HEK293T (cell line): ENCODE results near the gene CARS2.

Experiments used
- CTCF ChIA-PET: fragments of 350-600 bp; formaldehyde crosslinking; extraction: SDS; loops from one replicate; lab custom pipeline; 2021; ENCODE audit warnings: antibody characterized with exemption, inconsistent platforms; lab: Yijun Ruan, JAX
- POLR2A ChIA-PET: fragments of 350-600 bp; formaldehyde crosslinking; extraction: SDS; loops from one replicate; lab custom pipeline; 2020; ENCODE audit warnings: antibody characterized with exemption, inconsistent platforms; lab: Yijun Ruan, JAX
- DNase-seq: peaks from one replicate; pipeline ENCODE4 v3.0.0; 2012; ENCODE audit warnings: mixed read lengths; ENCODE audit errors: extremely low spot score
- ARNT ChIP-seq: fragments of 450-650 bp; IDR thresholded peaks from 2 replicates; pipeline ENCODE4 v1.6.1; 2017; ENCODE audit warnings: mild to moderate bottlenecking
- BHLHE40 ChIP-seq: fragments of 450-650 bp; IDR thresholded peaks from 2 replicates; pipeline ENCODE4 v1.6.1; 2016; ENCODE audit warnings: mild to moderate bottlenecking, moderate library complexity, borderline replicate concordance
- CTBP1 ChIP-seq: fragments of 450-650 bp; IDR thresholded peaks from 2 replicates; pipeline ENCODE4 v1.6.1; 2016; ENCODE audit warnings: borderline replicate concordance
- ELF4 ChIP-seq: fragments of 450-650 bp; IDR thresholded peaks from 2 replicates; pipeline ENCODE4 v1.6.1; 2017; ENCODE audit warnings: antibody characterized with exemption
- FOXA1 ChIP-seq: fragments of 450-650 bp; IDR thresholded peaks from 2 replicates; pipeline ENCODE4 v1.6.1; 2016; ENCODE audit warnings: mild to moderate bottlenecking
- FOXK2 ChIP-seq: fragments of 450-650 bp; IDR thresholded peaks from 2 replicates; pipeline ENCODE4 v1.6.1; 2016; ENCODE audit warnings: mild to moderate bottlenecking
- FOXM1 ChIP-seq: fragments of 450-650 bp; IDR thresholded peaks from 2 replicates; pipeline ENCODE4 v1.6.1; 2017; ENCODE audit warnings: mild to moderate bottlenecking, borderline replicate concordance
- HDGF ChIP-seq: fragments of 450-650 bp; IDR thresholded peaks from 2 replicates; pipeline ENCODE4 v1.6.1; 2017; ENCODE audit warnings: antibody characterized with exemption, borderline replicate concordance
- L3MBTL2 ChIP-seq: fragments of 450-650 bp; conservative IDR thresholded peaks from 2 replicates; pipeline ENCODE4 v1.6.1; 2016; ENCODE audit warnings: mild to moderate bottlenecking
- LEF1 ChIP-seq: fragments of 450-650 bp; IDR thresholded peaks from 2 replicates; pipeline ENCODE4 v1.6.1; 2017; ENCODE audit warnings: mild to moderate bottlenecking, borderline replicate concordance
- NFRKB ChIP-seq: fragments of 450-650 bp; IDR thresholded peaks from 2 replicates; pipeline ENCODE4 v1.6.1; 2016; ENCODE audit warnings: mild to moderate bottlenecking, moderate library complexity
- PKNOX1 ChIP-seq: fragments of 450-650 bp; IDR thresholded peaks from 2 replicates; pipeline ENCODE4 v1.6.1; 2016
- SP1 ChIP-seq: fragments of 450-650 bp; IDR thresholded peaks from 2 replicates; pipeline ENCODE4 v1.6.1; 2017
- SUZ12 ChIP-seq: fragments of 450-650 bp; IDR thresholded peaks from 2 replicates; pipeline ENCODE4 v1.6.1; 2016; ENCODE audit warnings: mild to moderate bottlenecking
- TARDBP ChIP-seq: fragments of 450-650 bp; IDR thresholded peaks from 2 replicates; pipeline ENCODE4 v1.6.1; 2016
- ZNF384 ChIP-seq: fragments of 450-650 bp; IDR thresholded peaks from 2 replicates; pipeline ENCODE4 v1.6.1; 2016

Gene CARS2

DNA sequence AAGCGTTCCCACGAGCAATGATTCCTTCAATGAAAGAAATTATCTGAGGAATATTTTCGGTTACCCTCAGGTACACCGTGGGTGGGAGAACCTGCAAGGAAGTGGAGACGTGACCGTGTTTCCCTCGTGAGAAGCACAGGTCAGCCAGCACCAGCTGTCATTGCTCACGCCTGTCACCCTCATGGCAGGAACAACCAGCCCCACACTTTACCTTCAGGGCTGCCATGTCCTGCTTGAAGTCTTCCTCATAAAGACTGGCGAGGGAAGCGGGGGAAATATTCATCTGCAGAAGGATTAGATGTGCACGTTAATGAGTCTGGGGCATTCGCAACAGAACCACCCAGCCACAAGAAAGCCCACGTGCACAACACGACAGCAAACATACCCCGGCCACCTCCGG lies 18.2 kb downstream of the CARS2 start:
- DNase-seq, result no peak
- ChIA-PET CTCF (no interaction called here), POLR2A (no interaction called here)
- TF ChIP-seq NFRKB, result no peak
- no peak for TF ChIP-seq ZNF384
- no peak for TF ChIP-seq CTBP1
- TF ChIP-seq SUZ12, result no peak
- TF ChIP-seq SP1, result no peak
- TF ChIP-seq LEF1, result no peak
- TF ChIP-seq ELF4, result no peak
- TF ChIP-seq PKNOX1, result no peak
- no peak for TF ChIP-seq FOXK2
- no peak for TF ChIP-seq FOXA1
- no peak for TF ChIP-seq FOXM1
- no peak for TF ChIP-seq ARNT
- no peak for TF ChIP-seq TARDBP
- no peak for TF ChIP-seq HDGF
- TF ChIP-seq L3MBTL2, result no peak
- TF ChIP-seq BHLHE40, result no peak

- no peak for DNase-seq
- POLR2A ChIA-PET, result interaction anchor here (0.6 kb wide), 1 partner anchor 29 kb away, joined by 3 read pairs; no protein-coding TSS in a partner anchor
- no peak for TF ChIP-seq NFRKB
- TF ChIP-seq ZNF384, result no peak
- no peak for TF ChIP-seq ARNT
- TF ChIP-seq ELF4, result no peak
- no peak for TF ChIP-seq L3MBTL2
- TF ChIP-seq LEF1, result no peak
- TF ChIP-seq CTBP1, result no peak
- TF ChIP-seq FOXA1, result no peak
- no peak for TF ChIP-seq FOXK2
- no peak for TF ChIP-seq BHLHE40
- no peak for TF ChIP-seq TARDBP
- CTCF ChIA-PET, result no interaction called here
Observed at GRCh38 chr13:110685305-110686020, 20.5 kb downstream of the CARS2 start.

DNA sequence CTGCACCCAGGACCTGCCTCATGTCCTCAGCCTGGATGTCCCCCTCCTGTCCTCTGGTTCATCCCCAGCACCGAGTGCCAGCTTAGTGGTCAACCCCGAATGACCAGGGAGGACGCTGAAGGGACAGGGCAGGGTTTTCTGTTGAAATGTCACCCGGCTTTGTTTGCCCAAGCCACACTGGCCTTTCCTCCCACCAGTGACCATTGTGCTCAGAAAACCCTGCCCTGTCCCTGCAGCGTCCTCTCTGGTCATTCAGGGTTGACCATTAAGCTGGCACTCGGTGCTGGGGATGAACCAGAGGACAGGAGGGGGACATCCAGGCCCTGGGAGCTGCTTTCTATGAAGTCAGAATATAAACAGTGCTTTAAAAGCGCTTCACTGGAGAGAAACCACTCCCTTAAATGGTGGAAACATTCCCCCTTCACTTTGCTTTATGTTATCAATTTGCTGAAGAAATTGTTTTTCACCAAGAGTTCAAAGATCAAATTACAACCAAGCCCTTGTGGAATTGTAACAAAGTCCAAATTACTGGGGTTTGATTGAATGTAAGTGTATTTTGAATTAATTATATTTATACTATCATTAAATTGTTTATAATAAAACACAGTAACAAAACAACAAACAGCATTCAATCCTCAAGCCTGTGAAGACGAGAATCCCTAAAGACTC lies 21.4 kb downstream of the CARS2 start:
- POLR2A ChIA-PET, result no interaction called here
- DNase-seq, result no peak
- no peak for TF ChIP-seq NFRKB
- no peak for TF ChIP-seq SUZ12
- no peak for TF ChIP-seq FOXK2
- no peak for TF ChIP-seq BHLHE40
- no peak for TF ChIP-seq FOXM1
- no peak for TF ChIP-seq PKNOX1
- no peak for TF ChIP-seq ELF4
- CTCF ChIA-PET, result no interaction called here

DNA sequence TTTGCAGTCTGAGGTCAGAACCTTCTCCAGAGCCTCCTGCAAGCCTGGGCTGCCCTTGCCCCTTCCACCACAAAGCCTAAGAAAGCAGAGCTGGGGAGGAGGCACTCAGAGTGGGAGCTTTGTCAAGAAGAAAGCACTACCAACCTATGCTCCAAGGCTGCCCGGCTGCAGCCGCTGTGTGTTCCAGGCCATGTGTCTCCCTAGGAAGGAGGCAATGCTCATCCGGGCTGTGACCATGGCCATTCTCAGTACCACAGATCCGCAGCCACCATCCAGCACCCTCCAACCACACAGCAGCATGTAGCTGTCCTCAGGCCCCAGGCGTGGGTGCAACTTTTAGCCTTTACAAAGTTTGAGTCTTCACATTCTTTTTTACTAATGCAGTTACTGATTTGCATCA lies 22.0 kb downstream of the CARS2 start:
- ChIA-PET POLR2A (no interaction called here), CTCF (no interaction called here)
- no peak for DNase-seq
- TF ChIP-seq CTBP1 (no peak), HDGF (no peak), TARDBP (no peak), ARNT (no peak), ZNF384 (no peak), FOXA1 (no peak), FOXK2 (no peak), ELF4 (no peak), L3MBTL2 (no peak), SUZ12 (no peak), FOXM1 (no peak), LEF1 (no peak), SP1 (no peak), NFRKB (no peak), PKNOX1 (no peak), BHLHE40 (no peak)

- POLR2A ChIA-PET, result no interaction called here
- no peak for TF ChIP-seq SP1
- TF ChIP-seq FOXK2, result no peak
- no peak for TF ChIP-seq PKNOX1
- TF ChIP-seq ARNT, result no peak
- no peak for TF ChIP-seq L3MBTL2
- no peak for TF ChIP-seq BHLHE40
- TF ChIP-seq HDGF, result no peak
- TF ChIP-seq ZNF384, result no peak
- TF ChIP-seq NFRKB, result no peak
- no peak for TF ChIP-seq ELF4
- TF ChIP-seq FOXA1, result no peak
- TF ChIP-seq FOXM1, result no peak
- no peak for TF ChIP-seq CTBP1
- TF ChIP-seq TARDBP, result no peak
- no peak for TF ChIP-seq LEF1
- no peak for TF ChIP-seq SUZ12
- no peak for DNase-seq
- CTCF ChIA-PET, result interaction anchor here (0.6 to 0.7 kb wide), 2 partner anchors 135 to 373 kb away, joined by 3 read pairs; no protein-coding TSS in a partner anchor
Observed at GRCh38 chr13:110683203-110683883, 22.6 kb downstream of the CARS2 start.
